H1 (cell line): ENCODE data around the gene KLB. TPM values are rescaled to one million over a fixed set of nuclear protein-coding genes. Genes with fewer than 3 reads are reported as not detected.

Experiments
- CTCF ChIA-PET: fragments of 300-600 bp; sonication (Branson Sonifier 250); formaldehyde crosslinking; loops from one replicate; lab custom pipeline; 2021; ENCODE audit not compliant: partially characterized antibody; lab: Charles Lee
- POLR2A ChIA-PET: fragments of 300-600 bp; sonication (Branson Sonifier 250); formaldehyde crosslinking; loops from one replicate; lab custom pipeline; 2021; ENCODE audit warnings: inconsistent platforms; ENCODE audit not compliant: partially characterized antibody; lab: Charles Lee
- DNase-seq, 2 experiments: peaks; one replicate each; pipeline versions ENCODE4 v3.0.0 to v3.0.0-alpha.2; 2010 to 2022; ENCODE audit warnings: low spot score in 2 of 2, low read depth in 1 of 2, mixed read lengths in 1 of 2
- FAIRE-seq: peaks from 2 replicates; lab custom pipeline; 2011; peaks lifted over from hg19 to GRCh38; lab: Jason Lieb, UNC
- H2AFZ ChIP-seq: 2 replicates; pipeline ENCODE4 v1.8.1; 2012; ENCODE audit warnings: low read length, inconsistent platforms
- H2AK5ac ChIP-seq: 2 replicates; pipeline ENCODE4 v1.6.1; 2013; ENCODE audit warnings: low read depth, low read length
- H2BK120ac ChIP-seq: replicated peaks from 2 replicates; pipeline ENCODE3; 2013; ENCODE audit warnings: low read depth, low read length, inconsistent platforms
- H2BK12ac ChIP-seq: 2 replicates; pipeline ENCODE4 v1.6.1; 2013; ENCODE audit warnings: low read depth, low read length
- H2BK15ac ChIP-seq: 2 replicates; pipeline ENCODE4 v1.6.1; 2013; ENCODE audit warnings: low read length
- H2BK20ac ChIP-seq: 2 replicates; pipeline ENCODE4 v1.6.1; 2013; ENCODE audit warnings: low read length
- H2BK5ac ChIP-seq: 2 replicates; pipeline ENCODE4 v1.6.1; 2013; ENCODE audit warnings: low read depth, low read length
- H3K14ac ChIP-seq: 2 replicates; pipeline ENCODE4 v1.6.1; 2013; ENCODE audit warnings: inconsistent platforms; ENCODE audit not compliant: insufficient read length
- H3K18ac ChIP-seq: 2 replicates; pipeline ENCODE4 v1.6.1; 2013; ENCODE audit warnings: low read length; ENCODE audit errors: extremely low read depth
- H3K23ac ChIP-seq: 2 replicates; pipeline ENCODE4 v1.6.1; 2013; ENCODE audit warnings: inconsistent platforms; ENCODE audit not compliant: insufficient read length
- H3K23me2 ChIP-seq: 2 replicates; pipeline ENCODE4 v1.6.1; 2013; ENCODE audit warnings: low read depth, low read length
- H3K27ac ChIP-seq: 2 replicates; pipeline ENCODE4 v1.6.1; 2011; ENCODE audit warnings: low read depth, low read length, inconsistent platforms
- H3K27me3 ChIP-seq, 4 experiments: replicated peaks in 1 of 4; 1 replicate in 1 of 4; 2 replicates in 3 of 4; pipeline versions ENCODE4 v1.6.1 to v1.8.1; 2011 to 2013; ENCODE audit warnings: low read length in 3 of 4, mild to moderate bottlenecking in 3 of 4, inconsistent platforms in 2 of 4, mixed read lengths in 2 of 4, moderate library complexity in 1 of 4; ENCODE audit not compliant: control insufficient read depth in 3 of 4, insufficient read depth in 3 of 4; ENCODE audit errors: extremely low read depth in 1 of 4
- H3K36me3 ChIP-seq, 4 experiments: 2 replicates each; pipeline versions ENCODE4 v1.6.1 to v1.8.1; 2011 to 2013; ENCODE audit warnings: mild to moderate bottlenecking in 4 of 4, low read length in 3 of 4, moderate library complexity in 2 of 4, control low read depth in 1 of 4, inconsistent platforms in 1 of 4; ENCODE audit not compliant: insufficient read depth in 4 of 4, control insufficient read depth in 2 of 4
- H3K4ac ChIP-seq: replicated peaks from 2 replicates; pipeline ENCODE3; 2013; ENCODE audit warnings: low read length, low read depth, mixed read lengths, inconsistent platforms; ENCODE audit not compliant: insufficient read length
- H3K4me1 ChIP-seq, 4 experiments: replicated peaks in 1 of 4; 1 replicate in 1 of 4; 2 replicates in 3 of 4; pipeline versions ENCODE4 v1.6.1 to v1.8.1; 2011 to 2013; ENCODE audit warnings: low read length in 3 of 4, inconsistent platforms in 2 of 4, mixed read lengths in 1 of 4; ENCODE audit not compliant: insufficient read depth in 4 of 4, control insufficient read depth in 3 of 4
- H3K4me2 ChIP-seq, 2 experiments: 2 replicates each; pipeline versions ENCODE4 v1.6.1 to v1.8.1; 2011 to 2013; ENCODE audit warnings: low read depth in 2 of 2, low read length in 2 of 2, control low read depth in 1 of 2, inconsistent platforms in 1 of 2, mild to moderate bottlenecking in 1 of 2; ENCODE audit not compliant: insufficient read depth in 1 of 2
- H3K4me3 ChIP-seq, 4 experiments: fragments of 200-600, 300-600 bp in 1 of 4; sonication (generic), shearing (Covaris generic), sonication (Bioruptor Twin) in 1 of 4; 2 replicates each; pipeline versions ENCODE4 v1.5.1 to v1.8.1; 2011 to 2016; ENCODE audit warnings: low read length in 4 of 4, low read depth in 3 of 4, control low read depth in 2 of 4, inconsistent platforms in 2 of 4, mild to moderate bottlenecking in 2 of 4, mixed read lengths in 1 of 4, moderate library complexity in 1 of 4; ENCODE audit not compliant: insufficient read depth in 2 of 4; ENCODE audit errors: extremely low read depth in 1 of 4
- H3K56ac ChIP-seq: replicated peaks from 2 replicates; pipeline ENCODE3; 2013; ENCODE audit warnings: low read depth, mild to moderate bottlenecking, mixed read lengths, low read length, inconsistent platforms; ENCODE audit not compliant: insufficient read length
- H3K79me1 ChIP-seq: 2 replicates; pipeline ENCODE4 v1.6.1; 2013; ENCODE audit warnings: low read depth, low read length, control low read depth
- H3K79me2 ChIP-seq, 2 experiments: 2 replicates each; pipeline versions ENCODE4 v1.6.1 to v1.8.1; 2012 to 2013; ENCODE audit warnings: low read length in 2 of 2, mild to moderate bottlenecking in 2 of 2, inconsistent platforms in 1 of 2; ENCODE audit not compliant: insufficient read depth in 2 of 2, control insufficient read depth in 1 of 2
- H3K9ac ChIP-seq, 4 experiments: replicated peaks in 1 of 4; 1 replicate in 1 of 4; 2 replicates in 3 of 4; pipeline versions ENCODE4 v1.6.1 to v1.8.1; 2011 to 2013; ENCODE audit warnings: low read depth in 3 of 4, low read length in 3 of 4, control low read depth in 2 of 4, mild to moderate bottlenecking in 2 of 4, moderate library complexity in 2 of 4, inconsistent platforms in 1 of 4; ENCODE audit errors: extremely low read depth in 1 of 4
- H3K9me3 ChIP-seq, 2 experiments: 2 replicates each; pipeline versions ENCODE4 v1.6.1 to v1.8.1; 2012 to 2013; ENCODE audit warnings: mild to moderate bottlenecking in 2 of 2, moderate library complexity in 2 of 2, control low read depth in 1 of 2, inconsistent platforms in 1 of 2, low read depth in 1 of 2, low read length in 1 of 2, mixed read lengths in 1 of 2; ENCODE audit not compliant: insufficient read depth in 2 of 2
- H4K20me1 ChIP-seq, 2 experiments: replicated peaks in 1 of 2; 2 replicates each; pipeline versions ENCODE3 to v1.8.1; 2011 to 2013; ENCODE audit warnings: inconsistent platforms in 2 of 2, low read length in 2 of 2, mild to moderate bottlenecking in 1 of 2; ENCODE audit not compliant: insufficient read depth in 2 of 2, control insufficient read depth in 1 of 2
- H4K5ac ChIP-seq: 2 replicates; pipeline ENCODE4 v1.6.1; 2013; ENCODE audit warnings: low read length, low read depth, mixed read lengths, inconsistent platforms; ENCODE audit not compliant: insufficient read length
- H4K8ac ChIP-seq: 2 replicates; pipeline ENCODE4 v1.8.0; 2013; ENCODE audit warnings: mild to moderate bottlenecking, moderate library complexity, low read length, inconsistent platforms; ENCODE audit not compliant: insufficient read depth; ENCODE audit errors: extremely low read depth
- H4K91ac ChIP-seq: replicated peaks from 2 replicates; pipeline ENCODE3; 2013; ENCODE audit warnings: low read length, mixed read lengths, inconsistent platforms; ENCODE audit not compliant: insufficient read length
- CBX5 ChIP-seq: fragments of 300-800, 300-1000 bp; sonication (generic); IDR thresholded peaks from 2 replicates; pipeline ENCODE4 v1.7.1; 2016; ENCODE audit warnings: antibody characterized with exemption, low read length, low read depth
- POLR2A ChIP-seq, 2 experiments: IDR thresholded peaks; 1 replicate in 1 of 2; 2 replicates in 1 of 2; pipeline ENCODE4 v1.6.1; 2011; ENCODE audit warnings: low read depth in 2 of 2, low read length in 2 of 2, mild to moderate bottlenecking in 2 of 2; ENCODE audit errors: control extremely low read depth in 1 of 2
- POLR2AphosphoS5 ChIP-seq: IDR thresholded peaks from 2 replicates; pipeline ENCODE4 v1.6.1; 2011; ENCODE audit warnings: low read depth, low read length
- WGBS, 2 experiments: shearing (Covaris generic) in 1 of 2; methylation state at CpG; one replicate each; pipeline versions ENCODE4 v1.1.6 to v1.1.7; 2013 to 2015; ENCODE audit warnings: low lambda C conversion rate in 2 of 2, mixed read lengths in 2 of 2, inconsistent platforms in 1 of 2, low coverage in 1 of 2, missing lambda C conversion rate in 1 of 2; ENCODE audit not compliant: insufficient replicate concordance in 2 of 2, insufficient coverage in 1 of 2, insufficient read length in 1 of 2; ENCODE audit errors: extremely low coverage in 1 of 2, missing lambda C conversion rate in 1 of 2; 5-methylcytosine and 5-hydroxymethylcytosine counted together
- polyA plus RNA-seq, 7 experiments: library from polyadenylated mRNA; depleted of rRNA in 3 of 7; stranded (reverse) in 5 of 7; unstranded in 2 of 7; fragments of >200 nt in 5 of 7; fragments of 200-250 nt in 2 of 7; gene quantifications; 1 replicate in 5 of 7; 2 replicates in 1 of 7; 4 replicates in 1 of 7; pipeline versions ENCODE4 v1.2.1 to v1.2.3, GENCODE V29; 2011 to 2013; ENCODE audit warnings: missing spikeins in 2 of 7, mixed read lengths in 2 of 7
- total RNA-seq: library from RNA; stranded (reverse); fragmentation: NEBNext Ultra II Directional; extraction: Animal tissue kit (Norgen Biotek cat#: 25700); gene quantifications from 2 replicates; pipeline ENCODE4 v1.2.1, GENCODE V29; 2021

Gene KLB
- total and polyA plus RNA-seq, 2 of the 8 experiments (the other 6 are each of a cell fraction or from before 2014, with no cell fraction given): 0.03 TPM; not detected in 1

DNA sequence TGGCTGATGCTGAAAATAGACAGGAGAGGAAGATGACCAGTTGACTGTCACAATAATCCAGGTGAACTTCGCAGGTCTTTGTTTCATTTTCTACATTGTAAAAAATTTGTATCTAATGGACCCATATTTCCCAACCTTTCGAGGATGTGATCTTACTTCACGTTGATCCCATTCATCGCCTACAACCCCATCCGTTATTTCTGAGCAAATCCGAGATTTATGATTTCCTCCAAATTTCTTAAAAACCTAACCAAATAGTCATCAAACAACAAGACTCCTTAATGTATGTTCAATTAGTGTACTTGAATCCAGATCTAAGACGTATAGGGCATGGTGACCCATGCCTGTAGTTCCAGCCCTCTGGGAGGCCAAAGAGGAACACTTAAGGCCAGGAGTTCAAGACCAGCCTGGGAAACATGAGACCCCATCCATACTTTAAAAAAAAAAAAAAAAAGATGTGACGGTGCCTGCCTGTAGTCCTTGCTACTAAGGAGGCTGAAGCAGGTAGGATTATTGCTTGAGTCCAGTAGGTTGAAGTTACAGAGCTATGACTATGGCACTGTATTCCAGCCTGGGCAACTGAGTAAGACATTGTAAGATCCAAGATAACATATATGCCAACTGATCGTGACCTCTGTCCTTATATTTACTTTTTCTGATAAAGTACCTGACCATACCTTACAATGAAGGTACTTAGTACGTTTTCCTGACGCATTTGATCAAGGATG lies 46.3 kb downstream of the KLB start:
- Histone ChIP-seq H3K14ac (no peak overlapping the region), H3K79me2 (peaks cover 0 to 28% of the 10 kb centered on the region in 2 experiments; a peak in 3 of 4 replicates), H3K56ac (no peak overlapping the region), H3K4me3 (no peak overlapping the region), H4K5ac (no peak overlapping the region), H3K9me3 (no peaks in the 10 kb centered on the region), H3K23ac (no peak overlapping the region), H2BK120ac (no peak overlapping the region), H3K18ac (no peak overlapping the region), H4K20me1 (peaks cover 8 to 13% of the 10 kb centered on the region in 2 experiments), H3K23me2 (peaks cover 2% of the 10 kb centered on the region; the same call in 1 of the 2 replicates), H2AFZ (no peak overlapping the region), H4K8ac (no peak overlapping the region), H2BK20ac (no peak overlapping the region), H3K79me1 (no peaks in the 10 kb centered on the region; the same call in 1 of the 2 replicates), H3K27ac (no peak overlapping the region), H2BK15ac (no peak overlapping the region), H3K9ac (no peak overlapping the region), H3K4ac (no peak overlapping the region), H2AK5ac (no peak overlapping the region), H4K91ac (no peak overlapping the region), H3K27me3 (no peaks in the 10 kb centered on the region), H3K4me1 (peaks cover 0 to 4% (median 2%) of the 10 kb centered on the region in 4 experiments; a peak in 2 of 7 replicates), H3K36me3 (peaks cover 31 to 79% (median 57%) of the 10 kb centered on the region in 4 experiments), H2BK5ac (no peak overlapping the region), H2BK12ac (no peak overlapping the region), H3K4me2 (no peak overlapping the region)
- CTCF ChIA-PET: no interaction called here
- FAIRE-seq (peak; percentile 32), DNase-seq (no peak)
- TF ChIP-seq POLR2A (IDR thresholded peaks at IDR 0.05; ENCODE audit: control extremely low read depth in 1 of 2, low read depth in 2 of 2, low read length in 2 of 2) (peak in 1 of 2 experiments; percentile 77; a peak in 2 of 3 replicates), POLR2AphosphoS5 (peak; percentile 76), CBX5 (no peak)
- WGBS, 2 experiments: 91% methylated on average over 11 of the region's 11 CpGs; no CpG with 5 or more reads in 1 of the 2 experiments
- POLR2A ChIA-PET: interaction anchor here (0.6 to 5.4 kb wide), 11 partner anchors 10 to 130 kb away, joined by 3 to 49 read pairs (median 4); partner anchors contain the start of gene RFC1
